Measurements from ENCODE around the gene DIS3L2. TPM values are rescaled to one million over a fixed set of nuclear protein-coding genes. Genes with fewer than 3 reads are reported as not detected.
A peak's percentile ranks its signal among the peaks of the same experiment; 100 is the strongest.

Gene DIS3L2
- total RNA-seq, 1 experiment from 2014 or later, result 28.5 TPM

GRCh38 chr2:232349546-232349945, 388.0 kb downstream of the DIS3L2 start:
- Mint-ChIP-seq H3K27me3 (ENCODE audit: low read depth) (peaks cover 72% of the 10 kb centered on the region), H3K9me3 (peaks cover 3% of the 10 kb centered on the region), H3K4me3 (no peak overlapping the region), H3K4me1 (no peaks in the 10 kb centered on the region), H3K36me3 (peaks cover 8% of the 10 kb centered on the region; the same call in 1 of the 2 replicates), H3K27ac (no peak overlapping the region)
- no peak for TF ChIP-seq SMAD3 (CRISPR knock-in tag; IDR thresholded peaks at IDR 0.05; ENCODE audit: borderline replicate concordance)
- TF ChIP-seq E2F5 (CRISPR knock-in tag; IDR thresholded peaks at IDR 0.05), result no peak
- TF ChIP-seq ZNF416 (CRISPR knock-in tag; IDR thresholded peaks at IDR 0.05), result no peak
- TF ChIP-seq JAZF1 (CRISPR knock-in tag; IDR thresholded peaks at IDR 0.05), result no peak
- TF ChIP-seq, protein P1, sequence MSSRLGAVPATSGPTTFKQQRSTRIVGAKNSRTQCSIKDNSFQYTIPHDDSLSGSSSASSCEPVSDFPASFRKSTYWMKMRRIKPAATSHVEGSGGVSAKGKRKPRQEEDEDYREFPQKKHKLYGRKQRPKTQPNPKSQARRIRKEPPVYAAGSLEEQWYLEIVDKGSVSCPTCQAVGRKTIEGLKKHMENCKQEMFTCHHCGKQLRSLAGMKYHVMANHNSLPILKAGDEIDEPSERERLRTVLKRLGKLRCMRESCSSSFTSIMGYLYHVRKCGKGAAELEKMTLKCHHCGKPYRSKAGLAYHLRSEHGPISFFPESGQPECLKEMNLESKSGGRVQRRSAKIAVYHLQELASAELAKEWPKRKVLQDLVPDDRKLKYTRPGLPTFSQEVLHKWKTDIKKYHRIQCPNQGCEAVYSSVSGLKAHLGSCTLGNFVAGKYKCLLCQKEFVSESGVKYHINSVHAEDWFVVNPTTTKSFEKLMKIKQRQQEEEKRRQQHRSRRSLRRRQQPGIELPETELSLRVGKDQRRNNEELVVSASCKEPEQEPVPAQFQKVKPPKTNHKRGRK (CRISPR knock-in tag; IDR thresholded peaks at IDR 0.05; ENCODE audit: borderline replicate concordance), result no peak
- no peak for TF ChIP-seq ZNF138 (CRISPR knock-in tag; conservative IDR thresholded peaks at IDR 0.05)
- no peak for TF ChIP-seq ZMAT4 (CRISPR knock-in tag; IDR thresholded peaks at IDR 0.05)
- TF ChIP-seq PREB (CRISPR knock-in tag; IDR thresholded peaks at IDR 0.05; ENCODE audit: borderline replicate concordance), result no peak
- no peak for TF ChIP-seq NR3C1 (CRISPR knock-in tag; conservative IDR thresholded peaks at IDR 0.05; ENCODE audit: low read depth)
- TF ChIP-seq CTCF (IDR thresholded peaks at IDR 0.05), result no peak
- TF ChIP-seq, protein P2, sequence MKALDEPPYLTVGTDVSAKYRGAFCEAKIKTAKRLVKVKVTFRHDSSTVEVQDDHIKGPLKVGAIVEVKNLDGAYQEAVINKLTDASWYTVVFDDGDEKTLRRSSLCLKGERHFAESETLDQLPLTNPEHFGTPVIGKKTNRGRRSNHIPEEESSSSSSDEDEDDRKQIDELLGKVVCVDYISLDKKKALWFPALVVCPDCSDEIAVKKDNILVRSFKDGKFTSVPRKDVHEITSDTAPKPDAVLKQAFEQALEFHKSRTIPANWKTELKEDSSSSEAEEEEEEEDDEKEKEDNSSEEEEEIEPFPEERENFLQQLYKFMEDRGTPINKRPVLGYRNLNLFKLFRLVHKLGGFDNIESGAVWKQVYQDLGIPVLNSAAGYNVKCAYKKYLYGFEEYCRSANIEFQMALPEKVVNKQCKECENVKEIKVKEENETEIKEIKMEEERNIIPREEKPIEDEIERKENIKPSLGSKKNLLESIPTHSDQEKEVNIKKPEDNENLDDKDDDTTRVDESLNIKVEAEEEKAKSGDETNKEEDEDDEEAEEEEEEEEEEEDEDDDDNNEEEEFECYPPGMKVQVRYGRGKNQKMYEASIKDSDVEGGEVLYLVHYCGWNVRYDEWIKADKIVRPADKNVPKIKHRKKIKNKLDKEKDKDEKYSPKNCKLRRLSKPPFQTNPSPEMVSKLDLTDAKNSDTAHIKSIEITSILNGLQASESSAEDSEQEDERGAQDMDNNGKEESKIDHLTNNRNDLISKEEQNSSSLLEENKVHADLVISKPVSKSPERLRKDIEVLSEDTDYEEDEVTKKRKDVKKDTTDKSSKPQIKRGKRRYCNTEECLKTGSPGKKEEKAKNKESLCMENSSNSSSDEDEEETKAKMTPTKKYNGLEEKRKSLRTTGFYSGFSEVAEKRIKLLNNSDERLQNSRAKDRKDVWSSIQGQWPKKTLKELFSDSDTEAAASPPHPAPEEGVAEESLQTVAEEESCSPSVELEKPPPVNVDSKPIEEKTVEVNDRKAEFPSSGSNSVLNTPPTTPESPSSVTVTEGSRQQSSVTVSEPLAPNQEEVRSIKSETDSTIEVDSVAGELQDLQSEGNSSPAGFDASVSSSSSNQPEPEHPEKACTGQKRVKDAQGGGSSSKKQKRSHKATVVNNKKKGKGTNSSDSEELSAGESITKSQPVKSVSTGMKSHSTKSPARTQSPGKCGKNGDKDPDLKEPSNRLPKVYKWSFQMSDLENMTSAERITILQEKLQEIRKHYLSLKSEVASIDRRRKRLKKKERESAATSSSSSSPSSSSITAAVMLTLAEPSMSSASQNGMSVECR (CRISPR knock-in tag; IDR thresholded peaks at IDR 0.05; ENCODE audit: borderline replicate concordance), result no peak
- no peak for TF ChIP-seq SMAD4 (CRISPR knock-in tag; IDR thresholded peaks at IDR 0.05)
- TF ChIP-seq JUN (CRISPR knock-in tag; IDR thresholded peaks at IDR 0.05), result no peak
- no peak for TF ChIP-seq NR2C2 (CRISPR knock-in tag; IDR thresholded peaks at IDR 0.05)
- ATAC-seq (no peak), DNase-seq (ENCODE audit: low spot score) (peak; percentile 5)
- ChIA-PET CTCF (interaction anchor here (0.9 to 3.1 kb wide), 5 partner anchors 10 to 424 kb away, joined by 3 to 29 read pairs (median 7); no protein-coding TSS in a partner anchor), POLR2A (no interaction called here)

Data from WTC11 (cell line).